ENCODE measurements around the gene EPGN.

- no peak for TF ChIP-seq CTCF (IDR thresholded peaks at IDR 0.05; ENCODE audit: low read depth, low read length)
- TF ChIP-seq EZH2phosphoT487 (IDR thresholded peaks at IDR 0.05; ENCODE audit: low read depth), result no peak
Measured at GRCh38 chr4:74338792-74339333, 30.6 kb downstream of the EPGN start.

Data from OCI-LY3 (cell line).